H1 (cell line): ENCODE data around the gene PFKP. TPM values are rescaled to one million over a fixed set of nuclear protein-coding genes. Genes with fewer than 3 reads are reported as not detected.

Experiments
- CTCF ChIA-PET: fragments of 300-600 bp; sonication (Branson Sonifier 250); formaldehyde crosslinking; loops from one replicate; lab custom pipeline; 2021; ENCODE audit not compliant: partially characterized antibody; lab: Charles Lee
- POLR2A ChIA-PET: fragments of 300-600 bp; sonication (Branson Sonifier 250); formaldehyde crosslinking; loops from one replicate; lab custom pipeline; 2021; ENCODE audit warnings: inconsistent platforms; ENCODE audit not compliant: partially characterized antibody; lab: Charles Lee
- DNase-seq, 2 experiments: peaks; one replicate each; pipeline versions ENCODE4 v3.0.0 to v3.0.0-alpha.2; 2010 to 2022; ENCODE audit warnings: low spot score in 2 of 2, low read depth in 1 of 2, mixed read lengths in 1 of 2
- FAIRE-seq: peaks from 2 replicates; lab custom pipeline; 2011; peaks lifted over from hg19 to GRCh38; lab: Jason Lieb, UNC
- H2AFZ ChIP-seq: 2 replicates; pipeline ENCODE4 v1.8.1; 2012; ENCODE audit warnings: low read length, inconsistent platforms
- H2AK5ac ChIP-seq: 2 replicates; pipeline ENCODE4 v1.6.1; 2013; ENCODE audit warnings: low read depth, low read length
- H2BK120ac ChIP-seq: replicated peaks from 2 replicates; pipeline ENCODE3; 2013; ENCODE audit warnings: low read depth, low read length, inconsistent platforms
- H2BK12ac ChIP-seq: 2 replicates; pipeline ENCODE4 v1.6.1; 2013; ENCODE audit warnings: low read depth, low read length
- H2BK15ac ChIP-seq: 2 replicates; pipeline ENCODE4 v1.6.1; 2013; ENCODE audit warnings: low read length
- H2BK20ac ChIP-seq: 2 replicates; pipeline ENCODE4 v1.6.1; 2013; ENCODE audit warnings: low read length
- H2BK5ac ChIP-seq: 2 replicates; pipeline ENCODE4 v1.6.1; 2013; ENCODE audit warnings: low read depth, low read length
- H3K14ac ChIP-seq: 2 replicates; pipeline ENCODE4 v1.6.1; 2013; ENCODE audit warnings: inconsistent platforms; ENCODE audit not compliant: insufficient read length
- H3K18ac ChIP-seq: 2 replicates; pipeline ENCODE4 v1.6.1; 2013; ENCODE audit warnings: low read length; ENCODE audit errors: extremely low read depth
- H3K23ac ChIP-seq: 2 replicates; pipeline ENCODE4 v1.6.1; 2013; ENCODE audit warnings: inconsistent platforms; ENCODE audit not compliant: insufficient read length
- H3K23me2 ChIP-seq: 2 replicates; pipeline ENCODE4 v1.6.1; 2013; ENCODE audit warnings: low read depth, low read length
- H3K27ac ChIP-seq: 2 replicates; pipeline ENCODE4 v1.6.1; 2011; ENCODE audit warnings: low read depth, low read length, inconsistent platforms
- H3K27me3 ChIP-seq, 4 experiments: replicated peaks in 1 of 4; 1 replicate in 1 of 4; 2 replicates in 3 of 4; pipeline versions ENCODE4 v1.6.1 to v1.8.1; 2011 to 2013; ENCODE audit warnings: low read length in 3 of 4, mild to moderate bottlenecking in 3 of 4, inconsistent platforms in 2 of 4, mixed read lengths in 2 of 4, moderate library complexity in 1 of 4; ENCODE audit not compliant: control insufficient read depth in 3 of 4, insufficient read depth in 3 of 4; ENCODE audit errors: extremely low read depth in 1 of 4
- H3K36me3 ChIP-seq, 4 experiments: 2 replicates each; pipeline versions ENCODE4 v1.6.1 to v1.8.1; 2011 to 2013; ENCODE audit warnings: mild to moderate bottlenecking in 4 of 4, low read length in 3 of 4, moderate library complexity in 2 of 4, control low read depth in 1 of 4, inconsistent platforms in 1 of 4; ENCODE audit not compliant: insufficient read depth in 4 of 4, control insufficient read depth in 2 of 4
- H3K4ac ChIP-seq: replicated peaks from 2 replicates; pipeline ENCODE3; 2013; ENCODE audit warnings: low read length, low read depth, mixed read lengths, inconsistent platforms; ENCODE audit not compliant: insufficient read length
- H3K4me1 ChIP-seq, 4 experiments: replicated peaks in 1 of 4; 1 replicate in 1 of 4; 2 replicates in 3 of 4; pipeline versions ENCODE4 v1.6.1 to v1.8.1; 2011 to 2013; ENCODE audit warnings: low read length in 3 of 4, inconsistent platforms in 2 of 4, mixed read lengths in 1 of 4; ENCODE audit not compliant: insufficient read depth in 4 of 4, control insufficient read depth in 3 of 4
- H3K4me2 ChIP-seq, 2 experiments: 2 replicates each; pipeline versions ENCODE4 v1.6.1 to v1.8.1; 2011 to 2013; ENCODE audit warnings: low read depth in 2 of 2, low read length in 2 of 2, control low read depth in 1 of 2, inconsistent platforms in 1 of 2, mild to moderate bottlenecking in 1 of 2; ENCODE audit not compliant: insufficient read depth in 1 of 2
- H3K4me3 ChIP-seq, 4 experiments: fragments of 200-600, 300-600 bp in 1 of 4; sonication (generic), shearing (Covaris generic), sonication (Bioruptor Twin) in 1 of 4; 2 replicates each; pipeline versions ENCODE4 v1.5.1 to v1.8.1; 2011 to 2016; ENCODE audit warnings: low read length in 4 of 4, low read depth in 3 of 4, control low read depth in 2 of 4, inconsistent platforms in 2 of 4, mild to moderate bottlenecking in 2 of 4, mixed read lengths in 1 of 4, moderate library complexity in 1 of 4; ENCODE audit not compliant: insufficient read depth in 2 of 4; ENCODE audit errors: extremely low read depth in 1 of 4
- H3K56ac ChIP-seq: replicated peaks from 2 replicates; pipeline ENCODE3; 2013; ENCODE audit warnings: low read depth, mild to moderate bottlenecking, mixed read lengths, low read length, inconsistent platforms; ENCODE audit not compliant: insufficient read length
- H3K79me1 ChIP-seq: 2 replicates; pipeline ENCODE4 v1.6.1; 2013; ENCODE audit warnings: low read depth, low read length, control low read depth
- H3K79me2 ChIP-seq, 2 experiments: 2 replicates each; pipeline versions ENCODE4 v1.6.1 to v1.8.1; 2012 to 2013; ENCODE audit warnings: low read length in 2 of 2, mild to moderate bottlenecking in 2 of 2, inconsistent platforms in 1 of 2; ENCODE audit not compliant: insufficient read depth in 2 of 2, control insufficient read depth in 1 of 2
- H3K9ac ChIP-seq, 4 experiments: replicated peaks in 1 of 4; 1 replicate in 1 of 4; 2 replicates in 3 of 4; pipeline versions ENCODE4 v1.6.1 to v1.8.1; 2011 to 2013; ENCODE audit warnings: low read depth in 3 of 4, low read length in 3 of 4, control low read depth in 2 of 4, mild to moderate bottlenecking in 2 of 4, moderate library complexity in 2 of 4, inconsistent platforms in 1 of 4; ENCODE audit errors: extremely low read depth in 1 of 4
- H3K9me3 ChIP-seq, 2 experiments: 2 replicates each; pipeline versions ENCODE4 v1.6.1 to v1.8.1; 2012 to 2013; ENCODE audit warnings: mild to moderate bottlenecking in 2 of 2, moderate library complexity in 2 of 2, control low read depth in 1 of 2, inconsistent platforms in 1 of 2, low read depth in 1 of 2, low read length in 1 of 2, mixed read lengths in 1 of 2; ENCODE audit not compliant: insufficient read depth in 2 of 2
- H4K20me1 ChIP-seq, 2 experiments: replicated peaks in 1 of 2; 2 replicates each; pipeline versions ENCODE3 to v1.8.1; 2011 to 2013; ENCODE audit warnings: inconsistent platforms in 2 of 2, low read length in 2 of 2, mild to moderate bottlenecking in 1 of 2; ENCODE audit not compliant: insufficient read depth in 2 of 2, control insufficient read depth in 1 of 2
- H4K5ac ChIP-seq: 2 replicates; pipeline ENCODE4 v1.6.1; 2013; ENCODE audit warnings: low read length, low read depth, mixed read lengths, inconsistent platforms; ENCODE audit not compliant: insufficient read length
- H4K8ac ChIP-seq: 2 replicates; pipeline ENCODE4 v1.8.0; 2013; ENCODE audit warnings: mild to moderate bottlenecking, moderate library complexity, low read length, inconsistent platforms; ENCODE audit not compliant: insufficient read depth; ENCODE audit errors: extremely low read depth
- H4K91ac ChIP-seq: replicated peaks from 2 replicates; pipeline ENCODE3; 2013; ENCODE audit warnings: low read length, mixed read lengths, inconsistent platforms; ENCODE audit not compliant: insufficient read length
- ATF3 ChIP-seq: IDR thresholded peaks from 2 replicates; pipeline ENCODE4 v1.6.1; 2011; ENCODE audit warnings: low read depth, mild to moderate bottlenecking, low read length; ENCODE audit not compliant: insufficient read depth
- BCL11A ChIP-seq, 2 experiments: IDR thresholded peaks; one replicate each; pipeline ENCODE4 v1.6.1; 2011; ENCODE audit warnings: low read depth in 2 of 2, low read length in 2 of 2, mild to moderate bottlenecking in 2 of 2
- FOSL1 ChIP-seq: IDR thresholded peaks from 2 replicates; pipeline ENCODE4 v1.6.1; 2011; ENCODE audit warnings: mild to moderate bottlenecking, low read depth, low read length, moderate library complexity; ENCODE audit not compliant: insufficient read depth
- KDM4A ChIP-seq: IDR thresholded peaks from one replicate; pipeline ENCODE4 v1.7.1; 2012; ENCODE audit warnings: low read depth, mild to moderate bottlenecking, moderate library complexity, low read length, inconsistent platforms; ENCODE audit not compliant: severe bottlenecking
- NRF1 ChIP-seq: IDR thresholded peaks from 2 replicates; pipeline ENCODE4 v1.6.1; 2011; ENCODE audit warnings: mild to moderate bottlenecking, low read depth, low read length, improper control_type of control experiment
- RAD21 ChIP-seq, 2 experiments: IDR thresholded peaks in 1 of 2; conservative IDR thresholded peaks in 1 of 2; 2 replicates each; pipeline ENCODE4 v1.6.1; 2011; ENCODE audit warnings: low read depth in 2 of 2, low read length in 2 of 2, improper control_type of control experiment in 1 of 2, inconsistent platforms in 1 of 2, mild to moderate bottlenecking in 1 of 2, moderate library complexity in 1 of 2
- RBBP5 ChIP-seq: IDR thresholded peaks from 2 replicates; pipeline ENCODE4 v1.7.1; 2012; ENCODE audit warnings: low read depth, mild to moderate bottlenecking, inconsistent platforms, low read length, moderate library complexity, borderline replicate concordance
- SP2 ChIP-seq: IDR thresholded peaks from 2 replicates; pipeline ENCODE4 v1.6.1; 2012; ENCODE audit warnings: mild to moderate bottlenecking, low read length, inconsistent platforms
- SUZ12 ChIP-seq: fragments of 200-600 bp; sonication (generic); IDR thresholded peaks from 2 replicates; pipeline ENCODE4 v1.6.1; 2012; ENCODE audit warnings: mild to moderate bottlenecking, inconsistent platforms, low read length, moderate library complexity, mixed read lengths
- TAF7 ChIP-seq: optimal IDR thresholded peaks from 2 replicates; pipeline ENCODE3; 2011; ENCODE audit warnings: low read depth, mild to moderate bottlenecking, inconsistent platforms, low read length, moderate library complexity, borderline replicate concordance
- TEAD4 ChIP-seq: IDR thresholded peaks from 2 replicates; pipeline ENCODE4 v1.6.1; 2012; ENCODE audit warnings: low read depth, low read length, inconsistent platforms, mixed read lengths
- ZNF274 ChIP-seq: IDR thresholded peaks from 2 replicates; pipeline ENCODE4 v1.7.0; 2012; ENCODE audit warnings: low read length, borderline replicate concordance; ENCODE audit errors: extremely low read depth
- WGBS, 2 experiments: shearing (Covaris generic) in 1 of 2; methylation state at CpG; one replicate each; pipeline versions ENCODE4 v1.1.6 to v1.1.7; 2013 to 2015; ENCODE audit warnings: low lambda C conversion rate in 2 of 2, mixed read lengths in 2 of 2, inconsistent platforms in 1 of 2, low coverage in 1 of 2, missing lambda C conversion rate in 1 of 2; ENCODE audit not compliant: insufficient replicate concordance in 2 of 2, insufficient coverage in 1 of 2, insufficient read length in 1 of 2; ENCODE audit errors: extremely low coverage in 1 of 2, missing lambda C conversion rate in 1 of 2; 5-methylcytosine and 5-hydroxymethylcytosine counted together
- polyA plus RNA-seq, 7 experiments: library from polyadenylated mRNA; depleted of rRNA in 3 of 7; stranded (reverse) in 5 of 7; unstranded in 2 of 7; fragments of >200 nt in 5 of 7; fragments of 200-250 nt in 2 of 7; gene quantifications; 1 replicate in 5 of 7; 2 replicates in 1 of 7; 4 replicates in 1 of 7; pipeline versions ENCODE4 v1.2.1 to v1.2.3, GENCODE V29; 2011 to 2013; ENCODE audit warnings: missing spikeins in 2 of 7, mixed read lengths in 2 of 7
- total RNA-seq: library from RNA; stranded (reverse); fragmentation: NEBNext Ultra II Directional; extraction: Animal tissue kit (Norgen Biotek cat#: 25700); gene quantifications from 2 replicates; pipeline ENCODE4 v1.2.1, GENCODE V29; 2021
- TF ChIP-seq, protein P1 (sequence below): IDR thresholded peaks from 2 replicates; pipeline ENCODE4 v1.6.1; 2012; ENCODE audit warnings: inconsistent platforms

PFKP gene
- total and polyA plus RNA-seq, 2 of the 8 experiments (the other 6 are each of a cell fraction or from before 2014, with no cell fraction given): 51.2 to 128 TPM

- Histone ChIP-seq H2BK15ac (no peak overlapping the region), H3K23me2 (no peaks in the 10 kb centered on the region), H3K9me3 (no peaks in the 10 kb centered on the region), H3K23ac (no peak overlapping the region), H3K9ac (no peak overlapping the region), H2BK12ac (no peak overlapping the region), H2BK120ac (no peak overlapping the region), H4K8ac (no peak overlapping the region), H4K91ac (no peak overlapping the region), H3K27me3 (no peaks in the 10 kb centered on the region), H4K5ac (no peak overlapping the region), H3K56ac (no peak overlapping the region), H3K79me2 (no peaks in the 10 kb centered on the region), H3K18ac (no peak overlapping the region), H4K20me1 (peaks cover 0 to 2% of the 10 kb centered on the region in 2 experiments), H3K4ac (no peak overlapping the region), H3K14ac (no peak overlapping the region), H2BK5ac (no peak overlapping the region), H3K36me3 (peaks cover 3 to 23% (median 8%) of the 10 kb centered on the region in 4 experiments; a peak in 5 of 8 replicates), H2AK5ac (no peak overlapping the region), H3K79me1 (no peaks in the 10 kb centered on the region), H3K4me3 (no peak overlapping the region), H3K4me1 (no peaks in the 10 kb centered on the region), H3K27ac (no peak overlapping the region), H2BK20ac (no peak overlapping the region), H2AFZ (no peak overlapping the region), H3K4me2 (no peak overlapping the region)
- FAIRE-seq: no peak
- DNase-seq: no peak
- ChIA-PET CTCF (interaction anchor here (0.7 to 1.0 kb wide), 3 partner anchors 11 to 81 kb away, joined by 3 read pairs; no protein-coding TSS in a partner anchor), POLR2A (no interaction called here)
- 91% methylated on average over 14 of the region's 14 CpGs; no CpG with 5 or more reads in 1 of the 2 experiments for WGBS, 2 experiments
- TF ChIP-seq BCL11A (IDR thresholded peaks at IDR 0.05; ENCODE audit: low read depth in 2 of 2, low read length in 2 of 2) (no peak), NRF1 (no peak), SUZ12 (no peak), TEAD4 (no peak), KDM4A (no peak), RBBP5 (no peak), ZNF274 (no peak), TAF7 (no peak), RAD21 (IDR thresholded peaks at IDR 0.05 in 1 of 2, conservative IDR thresholded peaks at IDR 0.05 in 1 of 2; ENCODE audit: low read depth in 2 of 2, low read length in 2 of 2) (no peak), SP2 (no peak), FOSL1 (no peak), ATF3 (no peak)
- TF ChIP-seq, protein P1, sequence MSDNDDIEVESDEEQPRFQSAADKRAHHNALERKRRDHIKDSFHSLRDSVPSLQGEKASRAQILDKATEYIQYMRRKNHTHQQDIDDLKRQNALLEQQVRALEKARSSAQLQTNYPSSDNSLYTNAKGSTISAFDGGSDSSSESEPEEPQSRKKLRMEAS: no peak
Observed at GRCh38 chr10:3150961-3151360, 83.6 kb downstream of the PFKP start.
